GM19351 (cell line): Measurements from ENCODE around the gene KLK14.

ENCODE experiments used
- ATAC-seq: cut with Tn5 transposase; IDR thresholded peaks from one replicate; pipeline ENCODE4 v1.9.1; 2021; ENCODE audit warnings: mild to moderate bottlenecking, moderate library complexity; ENCODE audit not compliant: unreplicated experiment

The KLK14 gene

GRCh38 chr19:51055866-51056265, 26.8 kb downstream of the KLK14 start:
- ATAC-seq = no peak

GRCh38 chr19:51047031-51047335, 35.7 kb downstream of the KLK14 start:
- no peak for ATAC-seq

- no peak for ATAC-seq
These were observed 38.4 kb downstream of the KLK14 start for GRCh38 chr19:51044327-51044726.

GRCh38 chr19:51043497-51043896, 39.2 kb downstream of the KLK14 start:
- ATAC-seq = no peak

GRCh38 chr19:51040151-51040550, 42.5 kb downstream of the KLK14 start:
- no peak for ATAC-seq

GRCh38 chr19:51036519-51036918, 46.2 kb downstream of the KLK14 start:
- ATAC-seq = no peak

GRCh38 chr19:51034704-51035103, 48.0 kb downstream of the KLK14 start, which contains the start of gene KLK12:
KLK12 (minus strand) TSS chr19:51035002; CDS start chr19:51034621, 381 bp downstream.
- ATAC-seq = no peak

- ATAC-seq = no peak
These were observed 50.8 kb downstream of the KLK14 start for GRCh38 chr19:51031880-51032225.

- no peak for ATAC-seq
These were observed 51.3 kb downstream of the KLK14 start for GRCh38 chr19:51031220-51031879.

GRCh38 chr19:51030631-51031030, 52.1 kb downstream of the KLK14 start:
- no peak for ATAC-seq

GRCh38 chr19:51029718-51030117, 53.0 kb downstream of the KLK14 start:
- ATAC-seq = no peak
